HG03520 (cell line): ENCODE measurements around the gene PRAMEF17.
"Not testable (repeated sequence)": the region's sequence is repeated elsewhere in the genome, so short reads cannot be mapped to it uniquely, and the experiment has no call there.

ENCODE experiments used
- ATAC-seq: cut with Tn5 transposase; IDR thresholded peaks from one replicate; pipeline ENCODE4 v1.9.1; 2021; ENCODE audit warnings: mild to moderate bottlenecking, moderate library complexity; ENCODE audit not compliant: unreplicated experiment

PRAMEF17 gene

DNA sequence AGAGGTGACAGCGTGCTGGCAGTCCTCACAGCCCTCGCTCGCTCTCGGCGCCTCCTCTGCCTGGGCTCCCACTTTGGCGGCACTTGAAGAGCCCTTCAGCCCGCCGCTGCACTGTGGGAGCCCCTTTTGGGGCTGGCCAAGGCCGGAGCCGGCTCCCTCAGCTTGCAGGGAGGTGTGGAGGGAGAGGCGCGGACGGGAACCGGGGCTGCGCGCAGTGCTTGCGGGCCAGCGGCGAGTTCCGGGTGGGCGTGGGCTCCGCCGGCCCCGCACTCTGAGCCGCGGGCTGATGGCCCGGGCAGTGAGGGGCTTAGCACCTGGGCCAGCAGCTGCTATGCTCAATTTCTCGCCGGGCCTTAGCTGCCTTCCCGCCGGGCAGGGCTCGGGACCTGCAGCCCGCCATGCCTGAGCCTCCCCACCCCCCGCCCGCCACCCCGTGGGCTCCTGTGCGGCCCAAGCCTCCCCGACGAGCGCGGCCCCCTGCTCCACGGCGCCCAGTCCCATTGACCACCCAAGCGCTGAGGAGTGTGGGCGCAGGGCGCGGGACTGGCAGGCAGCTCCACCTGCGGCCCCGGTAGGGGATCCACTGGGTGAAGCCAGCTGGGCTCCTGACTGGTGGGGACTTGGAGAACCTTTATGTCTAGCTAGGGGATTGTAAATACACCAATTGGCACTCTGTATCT, 49.8 kb downstream of the PRAMEF17 start:
- not testable (repeated sequence) for ATAC-seq
